DMS79 treated with DMSO at 0.1 percent for 48 hours (cell line): Measurements from ENCODE around the gene PATJ.
"Not testable (repeated sequence)": the region's sequence is repeated elsewhere in the genome, so short reads cannot be mapped to it uniquely, and the experiment has no call there.

Experiments used
- DNase-seq: peaks from one replicate; lab custom pipeline; 2025; lab: John Stamatoyannopoulos, UW

The PATJ gene

GRCh38 chr1:61818992-61819391 is 76.7 kb downstream of the PATJ start:
- no peak for DNase-seq

DNA sequence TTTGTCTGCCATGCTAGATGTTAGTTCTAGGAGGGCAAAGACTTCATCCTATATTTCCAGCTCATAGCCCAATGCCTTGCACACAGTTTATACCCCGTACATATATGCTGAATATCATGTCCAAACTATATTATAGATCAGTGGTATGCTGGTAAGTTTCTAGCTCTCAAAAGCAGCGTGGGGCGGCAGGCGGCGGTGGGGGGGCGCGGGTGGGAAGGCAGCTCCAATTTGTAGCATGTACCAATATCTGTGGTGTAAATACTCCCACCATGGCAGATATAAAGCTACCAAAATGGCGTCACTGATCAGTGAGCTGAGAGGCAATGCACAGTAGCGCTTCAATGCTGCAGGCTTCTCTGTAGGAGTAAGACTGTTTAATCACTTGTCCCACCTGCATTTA is 77.1 kb downstream of the PATJ start:
- DNase-seq = no peak

GRCh38 chr1:61825393-61825792 is 83.1 kb downstream of the PATJ start:
- no peak for DNase-seq

- no peak for DNase-seq
These were observed 86.5 kb downstream of the PATJ start for GRCh38 chr1:61828805-61829204.

DNA sequence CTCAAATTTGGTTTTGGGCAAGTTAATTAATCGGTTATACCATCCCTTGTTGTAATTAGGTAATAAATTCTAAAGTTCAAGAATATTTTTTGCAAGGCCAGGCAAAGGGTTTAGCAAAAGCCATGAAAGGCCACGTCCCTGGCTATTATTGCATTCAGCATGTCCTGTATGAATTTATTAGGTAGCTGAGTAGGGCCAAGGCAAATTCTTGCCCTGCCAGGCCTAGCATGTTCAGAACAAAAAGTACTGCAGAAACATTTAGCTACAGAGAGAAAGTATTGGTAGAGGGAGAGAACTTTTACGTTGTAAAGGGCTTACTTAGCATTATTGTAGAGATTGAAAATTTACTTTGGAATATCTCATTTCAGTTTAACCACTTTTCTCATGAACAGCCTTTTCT is 94.4 kb downstream of the PATJ start:
- DNase-seq = no peak

GRCh38 chr1:61837607-61838006 is 95.3 kb downstream of the PATJ start:
- not testable (repeated sequence) for DNase-seq

DNA sequence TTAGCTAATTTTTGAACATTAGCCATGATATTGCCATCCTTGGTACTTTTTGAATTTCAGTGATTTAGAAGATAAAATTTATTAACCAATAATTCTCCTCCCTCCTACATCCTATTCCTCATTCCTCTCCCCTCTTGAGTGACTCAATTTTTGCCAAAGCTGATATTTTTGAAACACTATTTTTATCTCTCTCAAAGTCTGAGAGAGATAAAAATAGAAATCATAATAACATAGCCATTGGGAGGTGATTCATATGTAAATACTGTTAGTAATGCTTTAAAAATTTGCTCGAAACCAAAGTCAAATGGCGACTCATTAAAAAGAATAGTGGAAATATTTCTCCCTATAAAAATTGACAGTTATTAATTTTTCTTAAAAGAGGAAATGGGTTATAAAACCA is 97.4 kb downstream of the PATJ start:
- DNase-seq = no peak

- no peak for DNase-seq
These were observed 99.8 kb downstream of the PATJ start for GRCh38 chr1:61842036-61842435.

DNA sequence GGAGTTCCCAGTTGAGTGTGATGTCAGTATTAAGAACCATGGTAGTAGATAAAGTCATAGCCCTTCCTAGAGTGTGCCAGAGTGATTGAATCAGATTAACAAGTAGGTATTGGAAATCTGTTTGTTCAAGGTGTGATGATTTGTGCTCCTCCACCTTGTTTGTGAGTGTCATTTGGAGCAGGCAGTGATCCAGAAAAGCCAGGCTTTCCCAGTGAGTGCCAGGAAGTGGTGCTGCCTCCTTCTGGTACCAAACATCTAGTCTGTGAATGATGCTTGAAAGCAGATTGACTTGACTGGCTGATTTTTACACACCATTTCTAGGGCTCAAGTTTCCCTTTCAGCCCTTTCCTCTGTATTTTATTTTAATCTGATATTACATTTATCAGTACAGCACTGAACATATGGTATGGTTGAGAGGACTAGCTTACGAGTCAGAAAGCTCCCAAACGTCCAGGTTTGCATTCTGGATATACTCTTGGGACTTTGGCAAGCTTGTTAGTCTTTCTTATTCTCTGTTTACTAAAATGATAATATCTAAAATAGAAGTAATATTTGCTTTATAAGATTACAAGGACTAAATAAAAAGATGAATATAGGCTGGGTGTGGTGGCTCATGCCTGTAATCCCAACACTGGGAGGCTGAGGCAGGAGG is 100.7 kb downstream of the PATJ start:
- DNase-seq = no peak

DNA sequence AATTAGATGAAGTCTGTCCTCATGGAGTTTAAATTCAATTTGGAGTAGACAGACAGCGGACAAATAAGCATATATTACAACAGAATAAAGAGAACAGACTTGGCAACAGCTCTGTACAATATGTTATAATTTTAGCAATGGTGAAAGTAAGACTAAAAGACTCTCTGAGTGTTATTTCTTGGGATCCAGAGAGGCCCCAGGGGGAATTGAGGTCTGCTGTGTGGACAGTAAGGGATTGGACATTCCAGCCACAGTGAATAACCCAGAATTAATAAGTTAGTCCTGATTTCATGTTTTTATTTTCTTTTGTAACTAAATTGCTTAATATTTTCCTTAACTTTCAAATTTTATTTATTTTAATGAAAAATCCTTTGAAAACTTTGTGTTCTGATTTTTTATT is 101.7 kb downstream of the PATJ start:
- no peak for DNase-seq

- not testable (repeated sequence) for DNase-seq
These were observed 102.4 kb downstream of the PATJ start for GRCh38 chr1:61844664-61845063.

- DNase-seq = no peak
These were observed 109.0 kb downstream of the PATJ start for GRCh38 chr1:61851235-61851634.

GRCh38 chr1:61851849-61852669 is 109.8 kb downstream of the PATJ start:
- peak; percentile 66 for DNase-seq

GRCh38 chr1:61852670-61853015 is 110.4 kb downstream of the PATJ start:
- no peak for DNase-seq

DNA sequence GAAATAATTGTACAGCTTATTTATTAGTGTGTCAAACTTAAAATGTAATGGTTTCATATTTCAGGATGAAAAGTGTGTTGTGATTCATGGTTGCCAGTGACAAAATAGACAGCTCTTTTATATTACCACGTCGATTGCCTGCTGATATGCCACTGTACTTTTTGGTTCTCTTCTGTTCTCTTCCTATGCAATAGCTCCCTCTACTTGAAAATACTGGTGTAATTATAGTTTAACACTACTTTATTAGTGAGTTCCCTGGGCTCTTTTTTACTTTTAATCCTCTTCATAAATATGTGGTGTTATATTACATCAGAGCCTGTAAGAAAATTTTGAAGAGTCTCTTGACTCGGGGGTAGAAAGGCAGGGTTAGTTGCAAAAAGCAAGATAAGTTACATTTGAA is 111.3 kb downstream of the PATJ start:
- peak; percentile 33 for DNase-seq

GRCh38 chr1:61864489-61864888 is 122.2 kb downstream of the PATJ start:
- no peak for DNase-seq

DNA sequence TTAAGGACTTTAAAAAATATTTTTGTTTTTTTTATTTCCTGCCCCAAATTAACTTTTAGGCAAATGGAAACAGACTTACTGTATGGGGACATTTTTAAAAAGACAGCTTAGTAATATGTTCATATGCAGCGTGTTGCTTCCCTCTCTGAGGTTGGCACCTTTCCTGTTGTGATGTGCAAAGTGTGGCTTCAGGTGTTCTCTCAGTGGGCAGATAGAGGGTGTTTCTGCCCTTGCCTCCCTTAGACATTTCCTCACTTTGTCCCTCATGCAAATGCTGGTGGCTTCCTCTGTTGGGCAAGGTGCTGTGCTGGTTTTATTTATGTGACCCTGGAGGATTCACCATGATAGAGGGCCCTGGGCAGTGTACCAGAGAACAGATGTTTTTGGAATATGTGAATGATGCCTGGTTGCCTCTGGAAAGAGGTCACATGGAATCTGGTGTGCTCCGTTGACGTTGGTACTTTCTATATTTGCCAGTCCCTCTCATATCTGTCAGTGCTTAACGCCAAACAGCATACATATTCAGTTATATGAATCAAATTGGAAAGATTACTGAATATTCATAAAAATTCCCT is 123.5 kb downstream of the PATJ start:
- no peak for DNase-seq

DNA sequence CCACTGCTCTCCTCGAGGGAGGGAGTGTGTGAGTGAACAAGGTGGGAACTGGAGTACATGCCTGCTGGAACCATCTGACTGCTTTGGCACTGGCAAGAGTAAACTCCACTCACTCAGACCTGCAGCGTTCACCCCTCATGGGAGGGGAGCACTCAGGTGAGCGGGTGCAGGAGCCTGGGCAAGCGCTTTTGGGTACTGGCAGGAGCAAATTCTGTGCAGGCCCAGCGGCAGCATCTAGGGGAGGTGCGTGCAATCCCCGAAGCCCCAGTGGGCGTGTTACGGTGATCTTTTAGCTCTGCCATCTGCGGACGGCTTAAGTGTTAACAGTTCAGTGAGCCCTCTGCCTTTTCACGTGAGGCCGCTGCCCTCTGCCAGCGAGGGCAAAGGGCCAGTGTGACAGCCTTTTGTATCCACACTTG is 127.4 kb downstream of the PATJ start:
- no peak for DNase-seq

DNA sequence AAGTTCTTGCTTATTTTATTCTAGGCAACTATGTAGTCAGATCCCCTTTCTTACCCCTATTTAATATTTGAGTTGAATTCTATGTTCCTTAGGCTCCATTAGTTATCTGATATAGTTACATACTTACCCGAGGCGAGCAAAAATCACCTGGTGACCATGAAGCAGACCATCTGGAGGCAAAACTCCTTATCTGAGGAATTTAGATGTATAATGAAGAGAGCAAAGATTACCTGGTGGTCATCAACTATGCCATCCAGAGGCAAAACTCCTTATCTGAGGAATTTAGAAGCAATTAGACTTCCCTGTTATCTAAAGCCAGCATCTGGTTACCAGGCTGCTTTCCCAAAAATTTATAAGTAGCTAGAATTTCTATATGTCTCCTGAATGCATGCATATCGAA is 129.9 kb downstream of the PATJ start:
- no peak for DNase-seq

DNA sequence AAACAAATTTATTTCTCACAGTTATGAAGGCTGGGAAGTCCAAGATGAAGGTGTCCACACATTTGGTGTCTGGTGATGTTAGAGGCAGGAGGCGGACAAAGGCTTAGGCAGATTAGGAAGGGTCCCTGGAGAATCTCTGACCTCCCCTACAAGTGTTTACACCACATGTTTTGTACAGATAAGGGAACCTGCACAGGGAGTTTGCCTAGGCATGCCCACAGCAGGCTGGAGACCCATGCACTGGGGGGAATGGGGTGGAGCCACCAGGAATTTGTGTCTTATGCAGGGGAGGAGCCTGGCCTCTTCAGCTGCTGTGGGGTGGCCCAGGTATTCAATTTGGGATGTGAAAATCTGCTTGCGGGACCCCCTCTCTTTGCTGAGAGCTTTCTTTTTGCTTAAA is 131.3 kb downstream of the PATJ start:
- DNase-seq = no peak

GRCh38 chr1:61873994-61874393 is 131.7 kb downstream of the PATJ start:
- DNase-seq = no peak

GRCh38 chr1:61875198-61875597 is 132.9 kb downstream of the PATJ start:
- no peak for DNase-seq

- DNase-seq = not testable (repeated sequence)
These were observed 137.7 kb downstream of the PATJ start for GRCh38 chr1:61879887-61880474.
